Coronary artery (tissue), 2 donors: ENCODE measurements around the gene PPP1R15B.
"Not testable (repeated sequence)": the region's sequence is repeated elsewhere in the genome, so short reads cannot be mapped to it uniquely, and the experiment has no call there.

ENCODE experiments used
- DNase-seq: peaks from one replicate; pipeline ENCODE4 v3.0.0-alpha.2; 2017; ENCODE audit warnings: low spot score
- H3K27ac ChIP-seq, 2 donors: fragments of 200-600 bp; sonication (generic); one replicate each; pipeline ENCODE4 v1.5.1; 2016 to 2019
- H3K4me3 ChIP-seq: fragments of 200-600 bp; sonication (generic); 2 replicates; pipeline ENCODE4 v1.5.1; 2016; ENCODE audit warnings: mild to moderate bottlenecking, moderate library complexity
- TF ChIP-seq, protein P1 (sequence below): fragments of 200-600 bp; sonication (generic); IDR thresholded peaks from one replicate; pipeline ENCODE4 v1.5.1; 2019; ENCODE audit warnings: antibody characterized with exemption

The PPP1R15B gene

DNA sequence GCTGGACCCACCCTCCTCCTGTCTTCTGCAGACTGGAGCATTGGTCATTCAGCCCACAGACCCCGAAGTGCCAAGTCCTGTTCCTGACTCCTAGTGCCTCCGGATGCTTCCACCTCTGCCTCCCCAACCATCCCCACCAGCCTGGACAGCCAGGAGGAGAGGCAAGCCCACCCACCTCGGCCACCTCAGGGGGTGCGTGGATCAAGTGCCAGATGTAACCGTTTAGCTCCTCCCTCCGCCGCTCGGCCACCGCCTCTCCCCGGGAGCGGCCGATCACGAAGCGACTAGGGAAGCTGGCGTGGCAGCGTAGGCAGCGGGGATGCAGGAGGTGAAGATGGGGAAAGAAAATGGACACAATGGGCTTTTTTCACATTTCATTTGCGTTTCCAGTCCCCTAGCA lies 18.1 kb upstream of the PPP1R15B start:
- no peak overlapping the region for H3K27ac ChIP-seq
- DNase-seq: no peak
- no peak overlapping the region for H3K4me3 ChIP-seq
- TF ChIP-seq, protein P1, sequence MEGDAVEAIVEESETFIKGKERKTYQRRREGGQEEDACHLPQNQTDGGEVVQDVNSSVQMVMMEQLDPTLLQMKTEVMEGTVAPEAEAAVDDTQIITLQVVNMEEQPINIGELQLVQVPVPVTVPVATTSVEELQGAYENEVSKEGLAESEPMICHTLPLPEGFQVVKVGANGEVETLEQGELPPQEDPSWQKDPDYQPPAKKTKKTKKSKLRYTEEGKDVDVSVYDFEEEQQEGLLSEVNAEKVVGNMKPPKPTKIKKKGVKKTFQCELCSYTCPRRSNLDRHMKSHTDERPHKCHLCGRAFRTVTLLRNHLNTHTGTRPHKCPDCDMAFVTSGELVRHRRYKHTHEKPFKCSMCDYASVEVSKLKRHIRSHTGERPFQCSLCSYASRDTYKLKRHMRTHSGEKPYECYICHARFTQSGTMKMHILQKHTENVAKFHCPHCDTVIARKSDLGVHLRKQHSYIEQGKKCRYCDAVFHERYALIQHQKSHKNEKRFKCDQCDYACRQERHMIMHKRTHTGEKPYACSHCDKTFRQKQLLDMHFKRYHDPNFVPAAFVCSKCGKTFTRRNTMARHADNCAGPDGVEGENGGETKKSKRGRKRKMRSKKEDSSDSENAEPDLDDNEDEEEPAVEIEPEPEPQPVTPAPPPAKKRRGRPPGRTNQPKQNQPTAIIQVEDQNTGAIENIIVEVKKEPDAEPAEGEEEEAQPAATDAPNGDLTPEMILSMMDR: no peak

DNA sequence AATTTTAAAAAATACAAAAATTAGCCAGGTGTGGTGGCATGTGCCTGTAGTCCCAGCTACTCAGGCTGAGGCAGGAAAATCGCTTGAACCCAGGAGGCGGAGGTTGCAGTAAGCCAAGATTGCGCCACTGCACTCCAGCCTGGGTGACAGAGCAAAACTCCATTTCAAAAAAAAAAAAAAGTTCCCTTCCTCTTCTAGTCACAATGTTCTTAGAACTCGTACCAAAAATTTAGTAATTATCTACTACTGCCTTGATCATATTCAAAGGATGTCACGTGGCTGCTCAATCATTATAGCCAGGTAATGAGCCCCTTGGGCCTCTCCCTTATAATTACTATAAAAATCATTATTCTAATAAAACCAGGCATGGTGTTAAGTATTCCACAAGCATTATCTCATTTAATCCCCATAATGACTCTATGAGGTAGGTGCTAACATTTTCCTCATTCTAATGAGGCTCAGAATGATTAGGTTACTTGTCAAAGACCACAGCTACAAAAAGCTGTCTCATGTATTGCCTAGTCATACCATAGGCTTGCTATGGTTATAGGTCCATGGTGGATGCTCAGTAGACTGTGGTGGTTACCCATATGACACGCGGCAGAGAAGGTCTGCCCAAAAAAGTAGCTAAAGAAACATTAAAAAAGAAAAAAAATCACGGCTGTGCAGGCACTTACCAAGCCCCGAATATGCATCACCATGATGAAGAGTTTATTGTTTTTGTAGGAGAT lies 15.5 kb upstream of the PPP1R15B start:
- no peak overlapping the region for H3K27ac ChIP-seq
- TF ChIP-seq, protein P1: no peak
- no peak overlapping the region for H3K4me3 ChIP-seq
- no peak for DNase-seq

- TF ChIP-seq, protein P1: no peak
- DNase-seq: no peak
- Histone ChIP-seq H3K27ac (no peak overlapping the region), H3K4me3 (no peak overlapping the region)
Measured at GRCh38 chr1:204426474-204426873, 14.9 kb upstream of the PPP1R15B start.

GRCh38 chr1:204426035-204426436 lies 14.4 kb upstream of the PPP1R15B start:
- TF ChIP-seq, protein P1: no peak
- Histone ChIP-seq H3K4me3 (no peak overlapping the region), H3K27ac (no peak overlapping the region)
- DNase-seq: no peak

GRCh38 chr1:204424621-204425020 lies 13.0 kb upstream of the PPP1R15B start:
- TF ChIP-seq, protein P1: no peak
- H3K27ac ChIP-seq: no peak overlapping the region
- DNase-seq: no peak
- H3K4me3 ChIP-seq: no peak overlapping the region

DNA sequence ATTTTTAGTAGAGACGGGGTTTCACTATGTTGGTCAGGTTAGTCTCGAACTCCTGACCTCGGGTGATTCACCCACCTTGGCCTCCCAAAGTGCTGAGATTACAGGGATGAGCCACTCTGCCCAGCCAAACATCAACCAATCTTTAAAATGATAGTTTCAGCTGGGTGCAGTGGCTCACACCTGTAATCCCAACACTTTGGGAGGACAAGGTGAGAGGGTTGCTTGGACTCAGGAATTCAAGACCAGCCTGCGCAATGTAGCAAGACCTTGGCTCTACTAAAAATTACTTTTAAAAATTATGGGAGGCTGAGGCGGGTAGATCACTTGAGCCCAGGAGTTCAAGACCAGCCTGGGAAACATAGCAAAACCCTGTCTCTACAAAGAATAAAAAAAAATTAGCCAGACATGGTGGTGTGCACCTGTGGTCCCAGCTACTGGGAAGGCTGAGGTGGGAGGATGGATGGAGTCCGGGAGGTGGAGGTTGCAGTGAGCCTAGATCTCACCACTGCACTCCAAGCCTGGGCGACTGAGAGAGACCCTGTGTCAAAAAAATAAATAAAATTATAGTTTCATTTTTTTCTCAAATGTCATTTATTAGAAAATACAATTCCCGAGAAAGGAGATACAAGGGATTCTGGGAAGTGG lies 10.6 kb upstream of the PPP1R15B start:
- not testable (repeated sequence) for DNase-seq, H3K27ac ChIP-seq, H3K4me3 ChIP-seq

GRCh38 chr1:204421441-204421840 lies 9.8 kb upstream of the PPP1R15B start:
- no peak overlapping the region for H3K4me3 ChIP-seq
- no peak overlapping the region for H3K27ac ChIP-seq
- TF ChIP-seq, protein P1: no peak
- no peak for DNase-seq
